GM21515 (cell line): Measurements from ENCODE around the gene OPRPN.

Experiments
- ATAC-seq: cut with Tn5 transposase; IDR thresholded peaks from one replicate; pipeline ENCODE4 v1.9.1; 2021; ENCODE audit not compliant: unreplicated experiment

The OPRPN gene, protein sequence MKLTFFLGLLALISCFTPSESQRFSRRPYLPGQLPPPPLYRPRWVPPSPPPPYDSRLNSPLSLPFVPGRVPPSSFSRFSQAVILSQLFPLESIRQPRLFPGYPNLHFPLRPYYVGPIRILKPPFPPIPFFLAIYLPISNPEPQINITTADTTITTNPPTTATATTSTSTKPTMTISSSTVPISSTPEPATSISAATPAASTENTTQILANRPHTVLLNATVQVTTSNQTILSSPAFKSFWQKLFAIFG

DNA sequence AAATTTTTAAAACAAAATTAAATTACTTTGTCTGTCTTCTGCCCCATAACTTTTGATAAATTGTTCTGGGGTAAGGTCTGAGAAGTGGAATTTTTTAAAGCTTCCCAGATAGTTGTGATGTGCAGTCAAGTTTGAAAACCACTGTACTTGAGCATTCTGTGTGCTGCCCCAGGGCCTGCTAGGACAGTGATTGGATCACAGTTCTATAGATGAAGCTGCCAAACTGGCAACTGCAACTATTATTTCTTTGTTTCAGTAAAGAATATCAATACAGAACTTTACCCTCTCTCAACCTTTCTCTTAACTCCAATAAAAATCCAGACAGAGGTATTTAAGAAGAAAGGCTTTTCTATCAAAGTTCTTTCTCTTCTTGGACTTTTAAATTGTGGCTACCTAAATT is at the start of gene OPRPN:
TSS of gene OPRPN (plus strand) at position 361 of the 400 bp plus-strand sequence. CDS start 1,346 bp downstream, outside the sequence.
- no peak for ATAC-seq

DNA sequence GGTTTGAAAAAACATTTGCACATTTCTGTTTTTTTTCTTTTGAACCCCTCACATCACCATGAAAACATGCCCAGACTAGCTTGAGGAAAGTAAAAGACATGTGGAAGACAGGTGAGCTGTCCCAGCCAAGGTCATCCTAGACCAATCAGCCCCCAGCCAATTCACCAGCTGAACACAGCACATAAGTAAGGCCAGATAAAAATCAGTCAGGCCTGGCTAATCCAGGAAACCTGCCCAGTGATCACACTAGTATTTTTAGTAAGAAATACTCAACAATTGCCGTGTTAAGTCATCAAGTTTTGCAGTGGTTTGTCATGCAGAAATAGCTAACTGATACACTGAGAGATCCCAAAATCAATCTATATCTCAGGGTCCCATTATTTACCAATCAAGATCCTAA is 41.6 kb upstream of the OPRPN start:
- ATAC-seq = no peak

DNA sequence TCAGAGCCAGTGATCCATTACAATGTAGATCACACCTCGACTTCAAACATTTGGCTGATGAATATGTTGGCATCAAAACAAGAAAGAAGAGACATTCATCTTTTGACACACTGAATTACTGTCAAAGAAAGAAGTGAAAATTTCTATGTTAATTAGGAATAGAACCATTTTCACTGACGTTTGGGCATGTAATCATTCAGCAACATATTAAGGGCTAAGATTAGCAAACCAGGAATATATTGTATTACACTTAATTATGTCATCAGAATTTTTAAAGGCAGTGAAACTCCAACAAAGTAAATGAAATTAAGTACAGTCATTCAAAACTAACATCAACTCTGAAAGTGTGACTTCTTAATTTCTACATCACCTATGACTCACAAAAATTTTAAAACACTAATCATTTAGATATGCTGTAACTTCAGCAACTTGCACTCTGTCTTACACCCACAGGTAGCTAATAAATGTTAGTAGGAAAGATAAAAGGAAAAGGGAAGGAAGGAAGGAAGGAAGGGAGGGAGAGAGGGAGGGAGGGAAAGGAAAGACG is 38.6 kb upstream of the OPRPN start:
- ATAC-seq = no peak

DNA sequence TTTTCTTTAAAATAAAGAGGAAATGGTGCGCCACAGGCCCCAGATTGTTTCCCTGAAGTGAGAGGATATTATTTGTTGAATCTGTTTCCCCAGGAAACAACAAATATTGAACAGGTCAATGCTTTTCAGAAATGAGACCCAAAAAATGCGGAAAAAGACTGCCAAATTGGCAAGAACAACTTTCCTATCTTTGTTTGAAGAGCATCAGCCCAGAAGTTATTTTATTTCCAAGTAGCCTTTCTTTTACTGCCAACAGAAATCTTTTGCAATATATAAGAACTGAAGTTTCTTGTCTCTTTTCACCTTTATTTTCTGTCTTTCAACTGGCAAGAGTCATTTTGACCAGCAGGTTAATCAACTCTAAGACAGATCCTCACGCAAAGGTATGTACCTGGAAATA is 37.3 kb upstream of the OPRPN start, which contains the start of gene SMR3A:
TSS of gene SMR3A (plus strand) at position 301 of the 400 bp plus-strand sequence. CDS start 1,356 bp downstream, outside the sequence.
- no peak for ATAC-seq

DNA sequence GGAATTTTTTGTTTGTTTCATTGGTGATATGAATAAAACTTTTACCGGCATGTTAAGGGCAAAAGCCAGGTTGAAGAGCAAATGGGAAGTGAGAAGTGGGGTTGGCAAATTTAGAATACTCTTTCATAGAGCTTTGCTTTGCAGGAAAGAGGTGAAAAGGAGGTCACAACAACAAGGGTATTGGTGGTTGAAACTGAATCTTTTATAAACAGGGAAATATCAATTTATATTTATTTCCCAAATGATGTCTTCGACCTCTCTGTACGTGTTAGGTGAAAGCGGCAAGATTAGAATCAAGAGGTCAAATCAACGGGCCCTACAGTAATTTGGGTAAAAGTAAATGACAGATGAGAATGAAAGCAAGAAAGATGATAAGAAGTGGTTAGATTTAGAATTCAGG is 33.7 kb upstream of the OPRPN start:
- no peak for ATAC-seq

DNA sequence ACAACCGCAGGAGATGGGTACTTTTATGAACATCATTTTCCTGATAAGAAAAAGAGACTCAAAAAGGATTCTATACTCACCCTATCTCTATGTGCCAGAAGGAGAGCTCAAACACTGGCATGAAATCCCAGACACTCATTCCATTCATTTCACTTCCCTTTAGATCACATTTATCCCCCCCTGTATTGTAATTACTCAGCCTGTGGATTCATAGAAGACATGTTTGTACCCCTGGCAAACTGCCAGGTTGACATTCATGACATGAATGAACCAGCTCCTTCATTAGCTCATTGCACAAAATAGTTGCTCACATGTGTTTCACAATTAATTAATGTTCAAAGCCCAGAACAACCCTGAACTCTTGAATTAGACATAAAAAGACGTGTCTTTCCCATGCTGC is 32.3 kb upstream of the OPRPN start:
- ATAC-seq = no peak

DNA sequence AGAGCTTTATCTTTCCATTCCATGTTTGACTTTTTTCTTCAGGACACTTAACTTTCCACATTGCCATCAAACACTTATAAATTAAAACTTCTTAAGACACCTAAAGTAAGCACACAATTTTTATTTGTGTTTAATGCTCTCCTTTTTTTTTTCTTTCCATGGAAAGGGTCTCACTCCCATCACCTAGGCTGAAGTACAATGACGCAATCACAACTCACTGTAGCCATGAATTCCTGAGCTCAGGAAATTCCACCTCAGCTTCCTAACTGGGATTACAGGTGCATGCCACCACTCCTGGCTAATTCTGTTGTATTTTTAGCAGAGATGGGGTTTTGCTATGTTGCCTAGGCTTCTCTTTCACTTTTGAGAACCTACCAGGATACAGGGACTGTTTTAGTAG is 29.9 kb upstream of the OPRPN start:
- no peak for ATAC-seq

DNA sequence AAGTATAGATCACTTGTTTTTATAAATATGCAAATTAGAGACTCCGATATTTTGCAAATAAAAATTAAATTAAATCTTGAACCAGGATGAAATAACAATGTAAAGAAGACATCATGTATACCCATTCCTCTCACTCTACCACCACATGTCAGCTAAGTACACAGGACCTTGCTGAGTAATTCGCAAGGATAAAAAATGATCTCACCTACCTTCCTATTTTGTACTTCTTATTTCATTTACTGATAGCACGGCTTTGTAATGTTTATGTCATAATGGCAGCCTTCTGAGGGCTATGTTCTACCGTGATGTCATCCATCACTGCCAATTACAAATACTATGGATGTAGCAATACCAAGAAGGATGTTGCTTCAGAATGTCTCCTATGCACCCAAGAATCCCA is 25.8 kb upstream of the OPRPN start:
- ATAC-seq = no peak

DNA sequence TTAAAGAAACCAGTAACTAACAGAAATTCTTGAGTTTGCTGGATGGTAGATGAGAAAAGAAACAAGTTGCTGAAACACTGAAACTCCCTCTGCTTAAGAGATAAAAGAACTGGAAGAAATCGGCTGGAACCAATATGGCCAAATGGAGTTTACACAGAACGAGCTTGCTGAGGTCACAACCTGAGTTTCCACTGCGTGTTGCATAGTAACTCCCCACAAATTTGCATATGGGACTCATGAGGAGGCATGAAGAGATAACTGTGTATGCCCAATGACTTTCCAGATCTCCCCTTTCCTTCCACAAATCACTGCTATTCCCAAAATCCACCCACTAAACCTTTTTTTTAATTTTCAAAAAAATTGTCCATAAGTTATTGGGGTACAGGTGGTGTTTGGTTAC is 25.0 kb upstream of the OPRPN start:
- ATAC-seq = no peak

DNA sequence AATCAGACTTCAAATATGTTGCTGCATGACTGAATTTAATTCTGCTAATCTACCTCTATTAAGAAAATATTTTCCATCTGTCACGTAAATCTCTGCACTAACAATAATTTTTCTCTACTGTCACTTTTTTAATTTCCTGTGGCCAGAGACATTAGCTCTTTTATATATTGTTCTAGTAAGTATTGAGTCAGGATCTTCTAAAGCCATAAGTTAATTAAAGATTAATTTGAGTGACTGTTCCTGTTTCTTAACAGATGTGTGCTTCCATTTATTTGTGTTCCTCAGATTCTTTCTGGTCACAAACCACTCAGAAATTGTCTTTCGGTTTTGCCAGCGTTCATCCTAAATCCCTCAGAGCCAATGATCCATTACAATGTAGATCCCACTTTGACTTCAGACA is 17.2 kb upstream of the OPRPN start:
- no peak for ATAC-seq

DNA sequence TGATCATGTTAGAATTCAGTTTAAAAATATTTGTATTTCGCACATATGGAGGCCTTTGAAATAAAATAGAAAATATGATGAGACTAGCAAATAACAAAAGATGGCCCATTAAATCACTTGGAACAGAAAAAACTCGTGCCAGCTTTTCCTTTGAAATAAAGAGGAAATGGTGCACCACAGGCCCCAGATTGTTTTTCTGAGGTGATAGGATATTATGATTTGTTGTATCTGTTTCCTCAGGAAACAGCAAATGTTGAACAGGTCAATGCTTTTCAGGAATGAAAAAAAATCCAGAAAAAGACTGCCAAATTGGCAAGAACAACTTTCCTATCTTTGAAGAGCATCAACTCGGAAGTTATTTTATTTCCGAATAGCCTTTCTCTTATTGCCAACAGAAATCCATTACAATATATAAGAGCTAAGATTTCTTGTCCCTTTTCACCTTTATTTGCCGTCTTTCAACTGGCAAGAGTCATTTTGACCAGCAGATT is 15.0 kb upstream of the OPRPN start, which contains the start of gene SMR3B:
TSS of gene SMR3B (plus strand) at position 441 of the 491 bp plus-strand sequence. CDS start 1,380 bp downstream, outside the sequence.
- ATAC-seq = no peak

DNA sequence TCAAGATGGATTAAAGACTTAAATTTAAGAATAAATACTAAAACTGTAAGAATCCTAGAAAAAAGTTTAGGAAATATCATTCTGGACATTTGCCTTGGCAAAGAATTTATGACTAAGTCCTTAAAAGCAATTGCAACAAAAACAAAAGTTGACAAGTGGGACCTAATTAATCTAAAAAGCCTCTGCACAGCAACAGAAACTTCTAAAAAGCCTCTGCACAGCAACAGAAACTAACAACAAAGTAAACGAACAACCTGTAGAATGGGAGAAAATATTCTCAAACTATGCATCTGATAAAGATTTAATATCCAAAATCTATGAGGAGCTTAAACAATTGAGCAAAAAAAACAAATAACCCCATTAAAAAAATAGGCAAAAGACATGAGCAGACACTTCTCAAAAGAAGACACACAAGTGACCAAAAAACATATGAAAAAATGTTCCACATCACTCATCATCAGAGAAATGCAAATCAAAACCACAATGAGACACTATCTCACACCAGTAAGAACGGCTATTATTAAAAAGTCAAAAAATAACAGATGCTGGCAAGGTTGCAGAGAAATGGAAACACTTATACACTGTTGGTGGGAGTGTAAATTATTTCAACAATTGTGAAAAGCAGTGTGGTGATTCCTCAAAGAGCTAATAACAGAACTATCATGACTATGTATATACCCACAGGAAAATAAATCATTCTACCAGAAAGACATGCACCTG is 5.5 kb upstream of the OPRPN start:
- peak; percentile 66 for ATAC-seq

DNA sequence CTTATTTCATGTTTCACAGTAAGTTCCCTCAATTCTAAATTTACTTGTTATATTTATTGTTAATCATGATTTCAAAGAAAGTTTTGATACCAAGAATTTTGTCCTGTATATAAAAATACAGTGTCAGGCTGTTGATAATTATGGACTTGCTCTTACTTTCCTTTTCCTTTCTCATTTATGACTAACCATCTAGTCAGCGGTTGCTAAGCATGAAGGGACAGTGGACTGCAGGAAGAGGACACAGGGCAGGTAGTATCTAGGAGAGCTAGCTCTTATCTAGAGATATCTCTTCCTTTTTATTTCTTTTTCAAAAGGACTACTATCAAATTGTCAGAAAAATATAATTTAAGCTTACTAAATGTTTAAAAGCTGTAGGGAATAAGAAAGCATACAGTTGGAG is 1.6 kb downstream of the OPRPN start:
- no peak for ATAC-seq

DNA sequence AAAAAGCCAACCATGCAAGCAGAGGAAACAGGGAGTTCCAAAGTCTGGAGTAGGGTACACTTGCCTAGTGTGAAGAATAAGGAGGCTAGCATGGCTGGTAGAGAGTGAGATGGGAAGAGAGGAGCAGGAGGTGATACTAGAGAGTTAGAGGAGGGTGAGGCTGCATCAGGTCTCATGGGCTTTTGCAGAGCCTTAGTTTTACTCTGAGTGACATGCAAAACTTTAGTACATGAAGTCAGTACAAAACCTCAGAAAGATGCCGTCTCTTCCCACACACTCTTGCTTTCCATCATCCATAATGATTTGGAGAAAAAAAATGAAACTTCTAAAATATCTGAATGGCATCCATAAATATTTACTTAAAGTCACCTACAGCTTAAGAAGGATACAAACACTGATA is 5.0 kb downstream of the OPRPN start:
- ATAC-seq = no peak

DNA sequence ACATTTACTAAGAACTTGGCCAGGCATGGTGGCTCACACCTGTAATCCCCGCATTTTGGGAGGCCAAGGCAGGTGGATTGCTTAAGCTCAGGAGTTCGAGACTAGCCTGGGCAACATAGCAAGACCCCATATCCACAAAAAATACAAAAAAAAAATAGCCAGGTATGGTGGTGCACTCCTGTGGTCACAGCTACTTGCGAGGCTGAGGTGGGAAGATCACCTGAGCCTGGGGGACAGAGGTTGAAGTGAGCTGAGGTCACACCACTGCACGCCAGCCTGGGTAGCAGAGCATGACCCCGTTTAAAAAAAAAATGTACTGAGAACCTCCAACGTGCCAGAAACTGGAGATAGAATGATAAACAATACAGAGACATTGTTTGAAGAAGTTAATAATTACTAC is 8.0 kb downstream of the OPRPN start:
- ATAC-seq = no peak

DNA sequence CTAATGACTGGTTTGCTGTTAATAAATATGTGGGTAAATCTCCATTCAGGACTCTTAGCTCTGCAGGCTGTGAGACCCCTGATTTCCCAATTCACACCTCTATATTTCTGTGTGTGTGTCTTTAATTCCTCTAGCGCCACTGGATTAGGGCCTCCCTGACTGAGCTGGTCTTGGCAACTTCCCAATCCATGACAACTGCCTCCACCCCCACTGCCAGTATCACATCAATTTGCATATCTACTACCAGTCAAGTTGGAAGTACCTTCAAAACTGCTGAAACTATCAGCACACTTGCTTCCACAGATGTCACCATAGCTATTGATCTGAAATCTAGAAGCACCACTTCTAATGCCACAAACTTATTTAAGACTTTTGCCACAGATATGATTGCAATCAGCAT is 27.6 kb downstream of the OPRPN start:
- no peak for ATAC-seq

DNA sequence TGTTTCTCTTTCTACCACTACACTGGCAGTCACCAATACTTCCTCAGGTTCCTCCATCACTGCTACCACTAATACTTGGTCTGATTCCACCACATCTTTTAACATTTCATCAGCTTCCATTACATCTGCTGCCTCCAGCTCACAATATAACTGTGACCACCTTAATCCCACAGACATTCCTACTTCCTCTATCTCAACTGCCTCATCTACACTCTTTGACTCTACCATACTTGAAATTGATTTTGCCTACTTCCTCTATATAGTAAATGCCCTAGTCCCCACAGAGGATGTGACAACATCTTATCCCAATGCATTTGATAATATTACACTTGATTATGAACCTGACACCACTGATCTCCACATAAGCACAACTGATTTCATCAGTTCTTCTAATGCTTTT is 29.0 kb downstream of the OPRPN start:
- ATAC-seq = no peak

DNA sequence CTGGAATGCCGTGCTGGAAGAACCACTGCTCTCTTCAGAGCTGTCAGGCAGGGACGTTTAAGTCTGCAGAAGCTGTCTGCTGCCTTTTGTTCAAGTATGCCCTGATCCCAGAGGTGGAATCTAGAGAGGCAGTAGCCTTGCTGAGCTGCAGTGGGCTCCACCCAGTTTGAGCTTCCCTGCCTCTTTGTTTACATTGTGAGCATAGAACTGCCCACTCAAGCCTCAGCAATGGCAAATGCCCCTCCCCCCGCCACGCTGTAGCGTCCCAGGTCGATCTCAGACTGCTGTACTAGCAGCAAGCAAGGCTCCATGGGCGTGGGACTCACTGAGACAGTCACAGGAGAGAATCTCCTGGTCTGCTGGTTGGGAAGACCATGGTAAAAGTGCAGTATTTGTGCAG is 39.5 kb downstream of the OPRPN start:
- no peak for ATAC-seq

DNA sequence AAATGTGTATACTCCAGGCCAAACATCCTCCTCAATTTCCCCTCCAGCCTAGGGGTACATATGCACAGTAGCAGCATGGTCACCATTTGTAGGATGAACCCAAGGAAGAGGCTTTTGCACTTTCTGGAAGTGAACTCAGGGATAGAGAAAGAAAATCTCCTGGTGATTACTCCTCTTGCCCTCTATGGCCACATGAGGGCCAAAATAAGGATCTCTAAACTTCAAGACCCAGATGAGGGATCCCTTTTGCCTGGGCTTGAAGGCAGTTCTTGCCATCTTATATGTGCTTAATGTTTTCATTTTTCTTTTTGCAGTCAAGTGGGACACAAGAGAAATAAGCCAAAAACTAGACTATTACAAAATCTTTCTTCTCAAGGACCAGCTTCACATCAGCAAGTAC is 44.7 kb downstream of the OPRPN start:
- ATAC-seq = no peak

DNA sequence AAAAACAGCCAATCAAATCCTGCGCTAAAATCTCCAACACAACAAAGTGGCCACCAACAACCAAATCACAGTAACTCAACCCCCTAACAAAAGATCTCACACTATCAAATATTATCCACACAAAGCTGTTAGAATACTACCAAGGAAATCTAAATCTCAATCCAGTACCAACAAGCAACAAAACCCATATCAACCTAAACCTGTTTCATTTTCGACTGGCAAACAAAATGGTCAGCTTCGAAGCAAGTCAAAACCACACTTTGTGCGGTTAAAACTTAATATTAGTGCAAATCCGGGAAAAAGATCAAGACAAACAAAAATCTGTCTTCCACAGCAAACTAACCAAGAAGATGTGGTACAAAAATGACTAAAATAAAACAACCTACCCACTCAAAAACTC is 45.6 kb downstream of the OPRPN start:
- ATAC-seq = no peak

DNA sequence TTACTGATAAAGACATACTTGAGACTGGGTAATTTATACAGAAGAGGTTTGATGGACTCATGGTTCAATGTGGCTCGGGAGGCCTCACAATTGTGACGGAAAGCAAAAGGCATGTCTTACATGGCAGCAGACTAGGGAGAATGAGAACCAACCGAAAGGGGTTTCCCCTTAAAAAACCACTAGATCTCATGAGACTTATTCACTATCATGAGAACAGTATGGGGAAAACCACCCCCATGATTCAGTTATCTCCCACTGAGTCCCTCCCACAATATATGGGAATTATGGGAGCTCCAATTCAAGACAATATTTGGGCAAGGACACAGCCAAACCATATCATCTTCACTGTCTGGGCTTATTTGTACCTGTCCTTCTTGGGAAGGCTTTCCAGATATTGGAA is 51.5 kb downstream of the OPRPN start:
- peak; percentile 66 for ATAC-seq

DNA sequence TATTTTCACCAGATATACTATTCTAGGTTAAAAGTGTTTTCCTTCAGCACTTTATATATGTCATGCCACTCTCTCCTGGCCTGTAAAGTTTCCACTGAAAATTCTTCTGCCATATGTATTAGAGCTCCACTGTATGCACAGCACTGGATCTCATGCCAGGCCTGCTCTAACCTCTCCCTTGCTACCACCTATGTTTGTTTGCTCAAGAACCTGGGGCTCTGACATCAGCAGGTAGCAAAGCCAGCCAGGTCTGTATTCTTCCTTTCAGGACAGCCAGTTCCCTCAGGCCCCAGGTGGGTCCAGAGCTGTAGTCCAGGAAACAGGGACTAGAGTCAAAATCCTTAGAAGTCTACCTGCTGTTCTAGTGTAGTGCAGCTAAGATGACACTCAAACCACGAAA is 55.2 kb downstream of the OPRPN start:
- no peak for ATAC-seq
